GM19324 (cell line): ENCODE measurements around the gene SERPINB10.

Source experiments
- ATAC-seq: cut with Tn5 transposase; IDR thresholded peaks from one replicate; pipeline ENCODE4 v1.9.1; 2021; ENCODE audit warnings: mild to moderate bottlenecking, moderate library complexity; ENCODE audit not compliant: unreplicated experiment, low FRiP score

Gene SERPINB10

GRCh38 chr18:63979409-63979920, 71.7 kb downstream of the SERPINB10 start:
- ATAC-seq = peak; percentile 64

GRCh38 chr18:63980027-63980426, 72.3 kb downstream of the SERPINB10 start:
- no peak for ATAC-seq

- no peak for ATAC-seq
These were observed 73.2 kb downstream of the SERPINB10 start for GRCh38 chr18:63980896-63981460.

DNA sequence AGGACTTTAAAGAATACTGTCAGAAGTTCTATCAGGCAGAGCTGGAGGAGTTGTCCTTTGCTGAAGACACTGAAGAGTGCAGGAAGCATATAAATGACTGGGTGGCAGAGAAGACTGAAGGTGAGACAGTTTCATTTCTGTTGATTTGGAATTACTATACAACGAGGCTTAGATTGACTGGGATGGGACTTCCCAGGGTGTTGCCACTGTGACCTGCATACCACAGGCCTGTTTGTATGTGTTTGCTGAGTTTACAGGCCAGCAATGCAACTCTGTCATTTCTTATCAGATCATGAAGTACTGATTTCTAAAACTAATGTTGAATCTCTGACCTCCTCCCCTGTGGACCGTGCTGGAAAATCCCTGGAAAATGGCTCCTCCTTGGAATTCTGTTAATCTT, 74.0 kb downstream of the SERPINB10 start:
- ATAC-seq = no peak

- ATAC-seq = no peak
These were observed 74.6 kb downstream of the SERPINB10 start for GRCh38 chr18:63982361-63982760.
